ENCODE measurements around the gene KSR2. TPM values are rescaled to one million over a fixed set of nuclear protein-coding genes. Genes with fewer than 3 reads are reported as not detected.

KSR2 gene
- total RNA-seq, 2 experiments from 2014 or later: 0.03 to 0.15 TPM

GRCh38 chr12:117452112-117452511 is 516.7 kb downstream of the KSR2 start:
- TF ChIP-seq EZH2phosphoT487 (IDR thresholded peaks at IDR 0.05; ENCODE audit: borderline replicate concordance, low read depth, low read length) (no peak), CTCF (conservative IDR thresholded peaks at IDR 0.05; ENCODE audit: low read length) (no peak)

GRCh38 chr12:117450209-117450608 is 518.6 kb downstream of the KSR2 start:
- Histone ChIP-seq H2AFZ (ENCODE audit: low read length) (no peak overlapping the region), H3K9me3 (ENCODE audit: low read length) (no peaks in the 10 kb centered on the region), H3K27ac (ENCODE audit: low read depth, low read length, poor library complexity, severe bottlenecking) (no peak overlapping the region), H3K36me3 (ENCODE audit: insufficient read depth, low read length) (no peaks in the 10 kb centered on the region), H4K20me1 (ENCODE audit: insufficient read depth, low read length) (no peaks in the 10 kb centered on the region), H3K4me2 (ENCODE audit: low read length) (no peak overlapping the region), H3K79me2 (ENCODE audit: insufficient read depth, low read depth, low read length) (no peaks in the 10 kb centered on the region), H3K9me2 (ENCODE audit: insufficient read depth, low read length) (no peaks in the 10 kb centered on the region), H3K4me1 (ENCODE audit: insufficient read depth, low read length, poor library complexity, severe bottlenecking) (no peaks in the 10 kb centered on the region), H3K4me3 (ENCODE audit: low read depth, low read length, poor library complexity, severe bottlenecking) (no peak overlapping the region)
- no TSS peak for BruUV-seq (replicated peaks)
- intact Hi-C loops (cut with micrococcal nuclease; ENCODE audit: unreplicated experiment): no loop called here
- POLR2A ChIA-PET: interaction anchor here (0.6 kb wide), 1 partner anchor 254 kb away, joined by 3 read pairs; no protein-coding TSS in a partner anchor
- TF ChIP-seq EZH2phosphoT487 (IDR thresholded peaks at IDR 0.05; ENCODE audit: borderline replicate concordance, low read depth, low read length) (no peak), CTCF (conservative IDR thresholded peaks at IDR 0.05; ENCODE audit: low read length) (no peak)
- CTCF ChIA-PET (ENCODE audit: unreplicated experiment): no interaction called here
- no peak for DNase-seq (ENCODE audit: low spot score)

More at GRCh38 chr12:117452112-117452511, 516.7 kb downstream of the KSR2 start:
- Histone ChIP-seq H3K79me2 (ENCODE audit: insufficient read depth, low read depth, low read length) (no peaks in the 10 kb centered on the region), H2AFZ (ENCODE audit: low read length) (no peak overlapping the region), H3K4me1 (ENCODE audit: insufficient read depth, low read length, poor library complexity, severe bottlenecking) (no peaks in the 10 kb centered on the region), H3K36me3 (ENCODE audit: insufficient read depth, low read length) (no peaks in the 10 kb centered on the region), H3K4me2 (ENCODE audit: low read length) (no peak overlapping the region), H3K27ac (ENCODE audit: low read depth, low read length, poor library complexity, severe bottlenecking) (no peak overlapping the region), H3K9me2 (ENCODE audit: insufficient read depth, low read length) (no peaks in the 10 kb centered on the region), H3K9me3 (ENCODE audit: low read length) (no peaks in the 10 kb centered on the region), H4K20me1 (ENCODE audit: insufficient read depth, low read length) (no peaks in the 10 kb centered on the region), H3K4me3 (ENCODE audit: low read depth, low read length, poor library complexity, severe bottlenecking) (no peak overlapping the region)
- ChIA-PET CTCF (ENCODE audit: unreplicated experiment) (no interaction called here), POLR2A (no interaction called here)
- BruUV-seq (replicated peaks): no TSS peak
- no peak for DNase-seq (ENCODE audit: low spot score)
- intact Hi-C loops (cut with micrococcal nuclease; ENCODE audit: unreplicated experiment): no loop called here

GRCh38 chr12:117447665-117448366 is 521.0 kb downstream of the KSR2 start:
- DNase-seq (ENCODE audit: low spot score): no peak
- no peaks in the 10 kb centered on the region for H3K36me3 ChIP-seq (ENCODE audit: insufficient read depth, low read length)
- POLR2A ChIA-PET: no interaction called here
- H3K9me2 ChIP-seq (ENCODE audit: insufficient read depth, low read length): no peaks in the 10 kb centered on the region
- H3K4me1 ChIP-seq (ENCODE audit: insufficient read depth, low read length, poor library complexity, severe bottlenecking): no peaks in the 10 kb centered on the region
- no peak overlapping the region for H3K4me2 ChIP-seq (ENCODE audit: low read length)
- intact Hi-C loops (cut with micrococcal nuclease; ENCODE audit: unreplicated experiment): no loop called here
- no peaks in the 10 kb centered on the region for H4K20me1 ChIP-seq (ENCODE audit: insufficient read depth, low read length)
- no peaks in the 10 kb centered on the region for H3K9me3 ChIP-seq (ENCODE audit: low read length)
- H2AFZ ChIP-seq (ENCODE audit: low read length): no peak overlapping the region
- no peak overlapping the region for H3K4me3 ChIP-seq (ENCODE audit: low read depth, low read length, poor library complexity, severe bottlenecking)
- no peak overlapping the region for H3K27ac ChIP-seq (ENCODE audit: low read depth, low read length, poor library complexity, severe bottlenecking)
- H3K79me2 ChIP-seq (ENCODE audit: insufficient read depth, low read depth, low read length): no peaks in the 10 kb centered on the region
- CTCF ChIA-PET (ENCODE audit: unreplicated experiment): no interaction called here
- no TSS peak for BruUV-seq (replicated peaks)
- TF ChIP-seq EZH2phosphoT487 (IDR thresholded peaks at IDR 0.05; ENCODE audit: borderline replicate concordance, low read depth, low read length) (no peak), CTCF (conservative IDR thresholded peaks at IDR 0.05; ENCODE audit: low read length) (no peak)

All from OCI-LY7 (cell line).